CD8-positive, alpha-beta memory T cell (primary cell): ENCODE data around the gene B4GALT6. TPM values are rescaled to one million over a fixed set of nuclear protein-coding genes. Genes with fewer than 3 reads are reported as not detected.
"Not testable (repeated sequence)": the region's sequence is repeated elsewhere in the genome, so short reads cannot be mapped to it uniquely, and the experiment has no call there.

Experiments used
- CTCF ChIA-PET: fragments of 350-600 bp; sonication (Branson Sonifier 250); formaldehyde crosslinking; loops from one replicate; lab custom pipeline; 2021; ENCODE audit warnings: antibody characterized with exemption; lab: Charles Lee
- POLR2A ChIA-PET: fragments of 350-600 bp; sonication (Branson Sonifier 250); formaldehyde crosslinking; loops from one replicate; lab custom pipeline; 2021; ENCODE audit warnings: antibody characterized with exemption; lab: Charles Lee
- DNase-seq, 5 donors: peaks; one replicate each; pipeline versions ENCODE4 v3.0.0 to v3.0.0-alpha.2; 2020 to 2022; ENCODE audit warnings: mixed read lengths in 1 of 5
- H3K27ac ChIP-seq: one replicate; pipeline ENCODE4 v1.7.0; 2013; ENCODE audit warnings: low read depth, mild to moderate bottlenecking, low read length, moderate library complexity
- H3K27me3 ChIP-seq: 2 replicates; pipeline ENCODE4 v1.7.0; 2013; ENCODE audit warnings: low read length, mild to moderate bottlenecking; ENCODE audit not compliant: insufficient read depth, poor library complexity, severe bottlenecking
- H3K36me3 ChIP-seq: 2 replicates; pipeline ENCODE4 v1.7.0; 2013; ENCODE audit warnings: mild to moderate bottlenecking, low read length, moderate library complexity; ENCODE audit not compliant: insufficient read depth
- H3K4me1 ChIP-seq: 2 replicates; pipeline ENCODE4 v1.7.0; 2013; ENCODE audit warnings: mild to moderate bottlenecking, low read length, moderate library complexity; ENCODE audit not compliant: insufficient read depth
- H3K4me3 ChIP-seq: 2 replicates; pipeline ENCODE4 v1.7.0; 2013; ENCODE audit warnings: mild to moderate bottlenecking, low read length
- H3K9me3 ChIP-seq: 2 replicates; pipeline ENCODE4 v1.7.0; 2013; ENCODE audit warnings: mild to moderate bottlenecking, low read length
- H3K27ac Mint-ChIP-seq, 8 donors: one replicate each; pipeline ENCODE4 v1.8.0; 2020 to 2021; ENCODE audit warnings: mixed read lengths in 8 of 8, mild to moderate bottlenecking in 6 of 8, inconsistent platforms in 3 of 8, moderate library complexity in 3 of 8
- H3K27me3 Mint-ChIP-seq, 2 donors: one replicate each; pipeline ENCODE4 v1.8.0; 2020 to 2021; ENCODE audit warnings: mixed read lengths in 2 of 2, mild to moderate bottlenecking in 1 of 2, moderate library complexity in 1 of 2
- H3K36me3 Mint-ChIP-seq, 3 donors: one replicate each; pipeline ENCODE4 v1.8.0; 2020 to 2021; ENCODE audit warnings: mixed read lengths in 3 of 3, inconsistent platforms in 1 of 3, mild to moderate bottlenecking in 1 of 3
- H3K4me1 Mint-ChIP-seq, 3 donors: one replicate each; pipeline ENCODE4 v1.8.0; 2020 to 2021; ENCODE audit warnings: mixed read lengths in 3 of 3, inconsistent platforms in 1 of 3, mild to moderate bottlenecking in 1 of 3
- H3K4me3 Mint-ChIP-seq, 7 donors: one replicate each; pipeline ENCODE4 v1.8.0; 2020 to 2021; ENCODE audit warnings: mixed read lengths in 7 of 7, mild to moderate bottlenecking in 6 of 7, moderate library complexity in 4 of 7, inconsistent platforms in 2 of 7
- H3K9me3 Mint-ChIP-seq, 5 donors: one replicate each; pipeline ENCODE4 v1.8.0; 2020 to 2022; ENCODE audit warnings: mixed read lengths in 5 of 5, mild to moderate bottlenecking in 3 of 5, moderate library complexity in 2 of 5, inconsistent platforms in 1 of 5
- polyA plus RNA-seq: library from polyadenylated mRNA; unstranded; fragments of 300-500 nt; fragmentation: Illumina TruSeq; gene quantifications from one replicate; pipeline ENCODE4 v1.2.3, GENCODE V29; 2021
- total RNA-seq, 2 experiments: library from RNA; stranded (reverse); gene quantifications; one replicate each; pipeline ENCODE4 v1.2.3, GENCODE V29; 2021

B4GALT6 gene, protein sequence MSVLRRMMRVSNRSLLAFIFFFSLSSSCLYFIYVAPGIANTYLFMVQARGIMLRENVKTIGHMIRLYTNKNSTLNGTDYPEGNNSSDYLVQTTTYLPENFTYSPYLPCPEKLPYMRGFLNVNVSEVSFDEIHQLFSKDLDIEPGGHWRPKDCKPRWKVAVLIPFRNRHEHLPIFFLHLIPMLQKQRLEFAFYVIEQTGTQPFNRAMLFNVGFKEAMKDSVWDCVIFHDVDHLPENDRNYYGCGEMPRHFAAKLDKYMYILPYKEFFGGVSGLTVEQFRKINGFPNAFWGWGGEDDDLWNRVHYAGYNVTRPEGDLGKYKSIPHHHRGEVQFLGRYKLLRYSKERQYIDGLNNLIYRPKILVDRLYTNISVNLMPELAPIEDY
- total RNA-seq = 1 to 10 TPM; 3.4 to 5.1 TPM
- 0.18 TPM for polyA plus RNA-seq

DNA sequence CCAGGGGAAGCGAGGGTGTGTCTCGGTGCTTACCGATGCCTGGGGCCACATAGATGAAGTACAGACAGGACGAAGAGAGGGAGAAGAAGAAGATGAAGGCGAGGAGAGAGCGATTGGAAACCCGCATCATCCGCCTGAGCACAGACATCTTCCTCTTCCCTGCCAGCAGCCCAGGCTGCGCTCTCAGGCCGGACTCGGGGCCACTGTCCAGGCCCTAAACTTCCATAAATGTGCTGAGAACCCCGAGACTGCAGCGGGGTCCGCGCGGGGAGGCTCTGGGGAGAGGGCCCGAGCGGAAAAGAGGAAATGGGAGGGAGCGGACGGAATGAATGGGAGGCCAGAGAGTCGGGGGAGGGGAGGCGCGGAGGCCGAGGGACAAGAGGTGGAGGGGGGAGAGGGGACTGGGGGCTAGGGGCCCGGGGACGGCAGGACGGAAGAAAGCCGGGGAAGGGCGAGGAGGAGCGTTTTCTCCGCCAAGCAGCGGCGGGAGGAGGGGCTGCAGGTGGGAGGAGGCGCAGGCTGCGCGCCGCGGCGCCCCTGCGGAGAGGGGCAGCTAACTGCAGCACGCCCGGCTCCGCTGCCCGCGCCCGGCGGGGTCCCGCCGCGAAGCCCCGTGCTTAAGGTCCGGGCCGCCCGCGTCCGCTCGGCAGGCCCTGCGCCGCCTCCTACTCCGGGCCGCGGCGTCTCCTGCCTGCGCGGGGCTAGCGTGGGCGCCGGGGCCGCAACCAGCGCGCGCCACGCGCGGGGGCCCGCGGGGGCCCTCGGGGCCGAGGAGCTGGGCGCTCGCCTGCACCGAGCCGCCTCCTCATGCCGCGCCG is at the start of gene B4GALT6:
B4GALT6 (minus strand) TSS at position 303 of the 818 bp plus-strand sequence; CDS start at position 148, 155 bp downstream.
- H3K27ac Mint-ChIP-seq = peak within 1 kb of the TSS in 5 of 8 donors; percentile 16 to 80 (median 55)
- H3K4me1 Mint-ChIP-seq = peaks cover 13 to 20% (median 19%) of the 10 kb centered on the region in 3 donors
- peak within 1 kb of the TSS; percentile 73 to 92 (median 87) for H3K4me3 Mint-ChIP-seq
- no peaks in the 10 kb centered on the region for H3K36me3 Mint-ChIP-seq
- peaks cover 12% of the 10 kb centered on the region for H3K27me3 ChIP-seq
- no peaks in the 10 kb centered on the region for H3K4me1 ChIP-seq
- DNase-seq = peak in 2 of 5 donors; percentile 2 to 47
- no peak within 1 kb of the TSS for H3K27ac ChIP-seq
- peaks cover 0 to 5% (median 0%) of the 10 kb centered on the region in 5 donors for H3K9me3 Mint-ChIP-seq
- CTCF ChIA-PET = no interaction called here
- H3K36me3 ChIP-seq = no peaks in the 10 kb centered on the region
- H3K9me3 ChIP-seq = no peaks in the 10 kb centered on the region
- POLR2A ChIA-PET = no interaction called here
- peaks cover 22 to 69% of the 10 kb centered on the region in 2 donors for H3K27me3 Mint-ChIP-seq
- H3K4me3 ChIP-seq = no peak within 1 kb of the TSS

DNA sequence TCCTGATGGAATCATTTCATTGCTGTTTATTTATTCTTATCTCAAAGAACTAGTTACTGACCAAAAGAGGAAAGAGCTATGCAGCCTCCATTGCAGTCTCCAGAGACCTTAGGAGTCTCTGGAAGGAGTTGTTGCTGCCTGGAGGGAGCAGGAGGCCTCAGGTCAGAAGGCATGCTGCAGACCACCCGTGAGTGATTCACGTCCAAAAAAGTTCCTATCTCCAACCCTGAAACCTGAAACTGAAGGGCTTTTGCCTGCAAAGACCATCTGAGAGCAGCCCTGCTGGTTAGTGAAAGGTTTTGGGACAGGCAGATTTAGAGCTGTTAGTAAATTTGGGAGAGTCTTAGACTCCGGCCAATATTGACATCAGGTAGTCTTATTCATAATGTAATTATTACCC is 47.2 kb upstream of the B4GALT6 start:
- ChIA-PET POLR2A (no interaction called here), CTCF (no interaction called here)
- no peak for DNase-seq
- Histone ChIP-seq H3K36me3 (no peaks in the 10 kb centered on the region), H3K27ac (no peak overlapping the region), H3K9me3 (no peaks in the 10 kb centered on the region), H3K4me3 (no peak overlapping the region), H3K4me1 (no peaks in the 10 kb centered on the region), H3K27me3 (no peaks in the 10 kb centered on the region)
- no peak overlapping the region for H3K27ac Mint-ChIP-seq
- H3K27me3 Mint-ChIP-seq = peaks cover 9 to 28% of the 10 kb centered on the region in 2 donors
- H3K4me3 Mint-ChIP-seq = no peak overlapping the region
- H3K4me1 Mint-ChIP-seq = no peaks in the 10 kb centered on the region
- H3K9me3 Mint-ChIP-seq = peaks cover 0 to 2% (median 0%) of the 10 kb centered on the region in 5 donors
- H3K36me3 Mint-ChIP-seq = no peaks in the 10 kb centered on the region

GRCh38 chr18:31729196-31729595 is 44.8 kb upstream of the B4GALT6 start:
- POLR2A ChIA-PET, H3K27ac Mint-ChIP-seq, H3K27ac ChIP-seq, H3K27me3 ChIP-seq, H3K4me3 Mint-ChIP-seq, H3K4me1 ChIP-seq, H3K9me3 ChIP-seq, H3K4me1 Mint-ChIP-seq, DNase-seq, H3K36me3 Mint-ChIP-seq, H3K9me3 Mint-ChIP-seq, H3K36me3 ChIP-seq, H3K4me3 ChIP-seq: not testable (repeated sequence)
- peaks cover 13 to 46% of the 10 kb centered on the region in 2 donors for H3K27me3 Mint-ChIP-seq
- CTCF ChIA-PET = interaction anchor here (0.6 kb wide), 1 partner anchor 13 kb away, joined by 4 read pairs; no protein-coding TSS in a partner anchor

- H3K36me3 Mint-ChIP-seq = no peaks in the 10 kb centered on the region
- H3K36me3 ChIP-seq = no peaks in the 10 kb centered on the region
- no peaks in the 10 kb centered on the region for H3K4me1 ChIP-seq
- ChIA-PET POLR2A (no interaction called here), CTCF (interaction anchor here (1.6 to 3.4 kb wide), 3 partner anchors 10 to 168 kb away, joined by 4 to 11 read pairs (median 6); no protein-coding TSS in a partner anchor)
- no peak overlapping the region for H3K27ac ChIP-seq
- H3K27ac Mint-ChIP-seq = no peak overlapping the region
- peaks cover 0 to 6% (median 2%) of the 10 kb centered on the region in 3 donors for H3K4me1 Mint-ChIP-seq
- H3K9me3 Mint-ChIP-seq = peaks cover 6 to 8% (median 6%) of the 10 kb centered on the region in 5 donors
- peaks cover 10 to 45% of the 10 kb centered on the region in 2 donors for H3K27me3 Mint-ChIP-seq
- H3K4me3 ChIP-seq = no peak overlapping the region
- no peaks in the 10 kb centered on the region for H3K9me3 ChIP-seq
- no peak for DNase-seq
- peaks cover 4% of the 10 kb centered on the region for H3K27me3 ChIP-seq
- peak overlapping the region in 6 of 7 donors; percentile 24 to 68 (median 48) for H3K4me3 Mint-ChIP-seq
Measured at GRCh38 chr18:31723990-31724711, 39.8 kb upstream of the B4GALT6 start.

- peaks cover 8 to 40% of the 10 kb centered on the region in 2 donors for H3K27me3 Mint-ChIP-seq
- Histone ChIP-seq H3K4me3 (no peak overlapping the region), H3K36me3 (no peaks in the 10 kb centered on the region), H3K4me1 (no peaks in the 10 kb centered on the region), H3K9me3 (no peaks in the 10 kb centered on the region), H3K27me3 (peaks cover 4% of the 10 kb centered on the region), H3K27ac (no peak overlapping the region)
- H3K9me3 Mint-ChIP-seq = peaks cover 8 to 11% (median 10%) of the 10 kb centered on the region in 5 donors
- ChIA-PET CTCF (interaction anchor here (1.2 to 2.1 kb wide), 4 partner anchors 9 to 169 kb away, joined by 3 to 10 read pairs (median 6); no protein-coding TSS in a partner anchor), POLR2A (no interaction called here)
- no peaks in the 10 kb centered on the region for H3K36me3 Mint-ChIP-seq
- no peak for DNase-seq
- H3K4me3 Mint-ChIP-seq = no peak overlapping the region
- peaks cover 0 to 6% (median 2%) of the 10 kb centered on the region in 3 donors for H3K4me1 Mint-ChIP-seq
- H3K27ac Mint-ChIP-seq = no peak overlapping the region
Measured at GRCh38 chr18:31723639-31723989, 39.2 kb upstream of the B4GALT6 start.

GRCh38 chr18:31722369-31722957 is 38.1 kb upstream of the B4GALT6 start:
- ChIA-PET CTCF (interaction anchor here (1.2 to 2.1 kb wide), 4 partner anchors 8 to 168 kb away, joined by 3 to 10 read pairs (median 6); no protein-coding TSS in a partner anchor), POLR2A (no interaction called here)
- Histone ChIP-seq H3K27ac (no peak overlapping the region), H3K36me3 (no peaks in the 10 kb centered on the region), H3K9me3 (no peaks in the 10 kb centered on the region), H3K27me3 (peaks cover 4% of the 10 kb centered on the region), H3K4me1 (no peaks in the 10 kb centered on the region), H3K4me3 (no peak overlapping the region)
- peak; percentile 38 to 71 (median 41) for DNase-seq
- no peaks in the 10 kb centered on the region for H3K36me3 Mint-ChIP-seq
- peaks cover 8 to 38% of the 10 kb centered on the region in 2 donors for H3K27me3 Mint-ChIP-seq
- H3K4me1 Mint-ChIP-seq = peaks cover 0 to 6% (median 2%) of the 10 kb centered on the region in 3 donors
- H3K9me3 Mint-ChIP-seq = peaks cover 8 to 13% (median 10%) of the 10 kb centered on the region in 5 donors
- peak overlapping the region in 1 of 8 donors; percentile 25 for H3K27ac Mint-ChIP-seq
- no peak overlapping the region for H3K4me3 Mint-ChIP-seq

GRCh38 chr18:31721601-31722000 is 37.2 kb upstream of the B4GALT6 start:
- Mint-ChIP-seq H3K4me1 (peaks cover 0 to 6% (median 2%) of the 10 kb centered on the region in 3 donors), H3K4me3 (no peak overlapping the region), H3K9me3 (peaks cover 8 to 13% (median 10%) of the 10 kb centered on the region in 5 donors), H3K27me3 (peaks cover 10 to 33% of the 10 kb centered on the region in 2 donors), H3K36me3 (no peaks in the 10 kb centered on the region), H3K27ac (no peak overlapping the region)
- Histone ChIP-seq H3K27ac (no peak overlapping the region), H3K9me3 (no peaks in the 10 kb centered on the region), H3K27me3 (peaks cover 4% of the 10 kb centered on the region), H3K36me3 (no peaks in the 10 kb centered on the region), H3K4me3 (no peak overlapping the region), H3K4me1 (no peaks in the 10 kb centered on the region)
- ChIA-PET CTCF (interaction anchor here (2.1 kb wide), 2 partner anchors 7 to 165 kb away, joined by 6 to 10 read pairs; no protein-coding TSS in a partner anchor), POLR2A (no interaction called here)
- no peak for DNase-seq
